ENCODE measurements around the gene ZGPAT. TPM values are rescaled to one million over a fixed set of nuclear protein-coding genes. Genes with fewer than 3 reads are reported as not detected.
A peak's percentile ranks its signal among the peaks of the same experiment; 100 is the strongest.

Gene ZGPAT
- total RNA-seq, 1 donor from 2014 or later = 19.2 TPM

DNA sequence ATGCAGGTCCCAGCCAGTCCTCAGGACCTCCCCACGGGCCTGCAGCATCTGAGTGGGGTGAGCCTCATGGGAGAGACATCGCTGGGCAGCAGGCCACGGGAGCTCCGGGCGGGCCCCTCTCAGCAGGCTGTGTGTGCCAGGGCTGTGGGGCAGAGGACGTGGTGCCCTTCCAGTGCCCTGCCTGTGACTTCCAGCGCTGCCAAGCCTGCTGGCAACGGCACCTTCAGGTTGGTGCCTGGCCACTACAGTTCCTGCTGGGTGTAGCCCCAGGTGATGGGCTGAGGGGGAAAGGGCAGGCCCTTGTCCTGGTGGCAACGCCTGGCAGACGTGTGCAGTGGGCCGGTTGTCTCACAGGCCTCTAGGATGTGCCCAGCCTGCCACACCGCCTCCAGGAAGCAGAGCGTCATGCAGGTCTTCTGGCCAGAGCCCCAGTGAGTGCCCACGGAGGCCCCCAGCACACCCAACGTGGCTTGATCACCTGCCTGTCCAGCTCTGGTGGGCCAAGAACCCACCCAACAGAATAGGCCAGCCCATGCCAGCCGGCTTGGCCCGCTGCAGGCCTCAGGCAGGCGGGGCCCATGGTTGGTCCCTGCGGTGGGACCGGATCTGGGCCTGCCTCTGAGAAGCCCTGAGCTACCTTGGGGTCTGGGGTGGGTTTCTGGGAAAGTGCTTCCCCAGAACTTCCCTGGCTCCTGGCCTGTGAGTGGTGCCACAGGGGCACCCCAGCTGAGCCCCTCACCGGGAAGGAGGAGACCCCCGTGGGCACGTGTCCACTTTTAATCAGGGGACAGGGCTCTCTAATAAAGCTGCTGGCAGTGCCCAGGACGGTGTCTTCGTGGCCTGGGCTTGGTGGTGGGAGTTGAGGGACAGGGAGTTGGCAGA lies 12.2 kb upstream of the ZGPAT start:
- TF ChIP-seq, protein P1, sequence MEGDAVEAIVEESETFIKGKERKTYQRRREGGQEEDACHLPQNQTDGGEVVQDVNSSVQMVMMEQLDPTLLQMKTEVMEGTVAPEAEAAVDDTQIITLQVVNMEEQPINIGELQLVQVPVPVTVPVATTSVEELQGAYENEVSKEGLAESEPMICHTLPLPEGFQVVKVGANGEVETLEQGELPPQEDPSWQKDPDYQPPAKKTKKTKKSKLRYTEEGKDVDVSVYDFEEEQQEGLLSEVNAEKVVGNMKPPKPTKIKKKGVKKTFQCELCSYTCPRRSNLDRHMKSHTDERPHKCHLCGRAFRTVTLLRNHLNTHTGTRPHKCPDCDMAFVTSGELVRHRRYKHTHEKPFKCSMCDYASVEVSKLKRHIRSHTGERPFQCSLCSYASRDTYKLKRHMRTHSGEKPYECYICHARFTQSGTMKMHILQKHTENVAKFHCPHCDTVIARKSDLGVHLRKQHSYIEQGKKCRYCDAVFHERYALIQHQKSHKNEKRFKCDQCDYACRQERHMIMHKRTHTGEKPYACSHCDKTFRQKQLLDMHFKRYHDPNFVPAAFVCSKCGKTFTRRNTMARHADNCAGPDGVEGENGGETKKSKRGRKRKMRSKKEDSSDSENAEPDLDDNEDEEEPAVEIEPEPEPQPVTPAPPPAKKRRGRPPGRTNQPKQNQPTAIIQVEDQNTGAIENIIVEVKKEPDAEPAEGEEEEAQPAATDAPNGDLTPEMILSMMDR (IDR thresholded peaks at IDR 0.05) = no peak
- Mint-ChIP-seq H3K4me1 (ENCODE audit: low read depth) (peaks cover 31% of the 10 kb centered on the region), H3K27ac (ENCODE audit: unreplicated experiment) (no peak overlapping the region), H3K9me3 (ENCODE audit: low read depth) (no peaks in the 10 kb centered on the region), H3K4me3 (ENCODE audit: unreplicated experiment) (no peak overlapping the region), H3K36me3 (ENCODE audit: low read depth) (peaks cover 5% of the 10 kb centered on the region), H3K27me3 (ENCODE audit: low read depth) (no peaks in the 10 kb centered on the region)
- no peak for DNase-seq (ENCODE audit: low spot score)

DNA sequence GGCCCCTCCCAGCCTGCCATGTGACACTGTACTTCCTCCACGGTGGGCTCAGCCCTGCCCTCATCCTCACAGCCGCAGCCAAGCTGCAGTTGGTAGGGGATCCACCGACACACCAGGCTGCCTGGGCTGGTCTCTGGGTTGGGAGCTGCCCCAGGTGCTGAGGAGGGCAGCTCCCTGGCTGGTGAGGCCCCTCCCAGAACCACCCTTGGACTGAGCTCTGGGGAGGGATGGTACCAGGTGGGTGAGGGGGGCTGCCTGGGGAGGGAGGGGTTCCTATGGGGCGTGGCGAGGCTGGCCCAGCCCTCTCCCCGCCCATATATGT lies 11.6 kb upstream of the ZGPAT start:
- H3K4me3 Mint-ChIP-seq (ENCODE audit: unreplicated experiment) = no peak overlapping the region
- no peak for DNase-seq (ENCODE audit: low spot score)

DNA sequence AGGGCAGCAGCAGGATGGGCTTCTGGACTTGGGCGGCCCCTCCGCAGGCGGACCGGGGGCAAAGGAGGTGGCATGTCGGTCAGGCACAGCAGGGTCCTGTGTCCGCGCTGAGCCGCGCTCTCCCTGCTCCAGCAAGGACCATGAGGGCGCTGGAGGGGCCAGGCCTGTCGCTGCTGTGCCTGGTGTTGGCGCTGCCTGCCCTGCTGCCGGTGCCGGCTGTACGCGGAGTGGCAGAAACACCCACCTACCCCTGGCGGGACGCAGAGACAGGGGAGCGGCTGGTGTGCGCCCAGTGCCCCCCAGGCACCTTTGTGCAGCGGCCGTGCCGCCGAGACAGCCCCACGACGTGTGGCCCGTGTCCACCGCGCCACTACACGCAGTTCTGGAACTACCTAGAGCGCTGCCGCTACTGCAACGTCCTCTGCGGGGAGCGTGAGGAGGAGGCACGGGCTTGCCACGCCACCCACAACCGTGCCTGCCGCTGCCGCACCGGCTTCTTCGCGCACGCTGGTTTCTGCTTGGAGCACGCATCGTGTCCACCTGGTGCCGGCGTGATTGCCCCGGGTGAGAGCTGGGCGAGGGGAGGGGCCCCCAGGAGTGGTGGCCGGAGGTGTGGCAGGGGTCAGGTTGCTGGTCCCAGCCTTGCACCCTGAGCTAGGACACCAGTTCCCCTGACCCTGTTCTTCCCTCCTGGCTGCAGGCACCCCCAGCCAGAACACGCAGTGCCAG lies 11.0 kb upstream of the ZGPAT start, which contains the start of gene TNFRSF6B:
TNFRSF6B (plus strand) TSS at position 25 of the 729 bp plus-strand sequence; CDS start at position 141, 116 bp downstream.
- H3K27ac Mint-ChIP-seq (ENCODE audit: unreplicated experiment) = no peak within 1 kb of the TSS
- no peaks in the 10 kb centered on the region for H3K27me3 Mint-ChIP-seq (ENCODE audit: low read depth)
- TF ChIP-seq, protein P1 (IDR thresholded peaks at IDR 0.05) = no peak
- no peaks in the 10 kb centered on the region for H3K9me3 Mint-ChIP-seq (ENCODE audit: low read depth)
- peaks cover 2% of the 10 kb centered on the region for H3K36me3 Mint-ChIP-seq (ENCODE audit: low read depth)
- H3K4me1 Mint-ChIP-seq (ENCODE audit: low read depth) = peaks cover 31% of the 10 kb centered on the region
- no peak for DNase-seq (ENCODE audit: low spot score)
- H3K4me3 Mint-ChIP-seq (ENCODE audit: unreplicated experiment) = no peak within 1 kb of the TSS

More for the DNA sequence above, 11.6 kb upstream of the ZGPAT start:
- H3K9me3 Mint-ChIP-seq (ENCODE audit: low read depth) = no peaks in the 10 kb centered on the region
- TF ChIP-seq, protein P1 (IDR thresholded peaks at IDR 0.05) = no peak
- H3K27ac Mint-ChIP-seq (ENCODE audit: unreplicated experiment) = no peak overlapping the region
- H3K4me1 Mint-ChIP-seq (ENCODE audit: low read depth) = peaks cover 31% of the 10 kb centered on the region
- peaks cover 5% of the 10 kb centered on the region for H3K36me3 Mint-ChIP-seq (ENCODE audit: low read depth)
- no peaks in the 10 kb centered on the region for H3K27me3 Mint-ChIP-seq (ENCODE audit: low read depth)

DNA sequence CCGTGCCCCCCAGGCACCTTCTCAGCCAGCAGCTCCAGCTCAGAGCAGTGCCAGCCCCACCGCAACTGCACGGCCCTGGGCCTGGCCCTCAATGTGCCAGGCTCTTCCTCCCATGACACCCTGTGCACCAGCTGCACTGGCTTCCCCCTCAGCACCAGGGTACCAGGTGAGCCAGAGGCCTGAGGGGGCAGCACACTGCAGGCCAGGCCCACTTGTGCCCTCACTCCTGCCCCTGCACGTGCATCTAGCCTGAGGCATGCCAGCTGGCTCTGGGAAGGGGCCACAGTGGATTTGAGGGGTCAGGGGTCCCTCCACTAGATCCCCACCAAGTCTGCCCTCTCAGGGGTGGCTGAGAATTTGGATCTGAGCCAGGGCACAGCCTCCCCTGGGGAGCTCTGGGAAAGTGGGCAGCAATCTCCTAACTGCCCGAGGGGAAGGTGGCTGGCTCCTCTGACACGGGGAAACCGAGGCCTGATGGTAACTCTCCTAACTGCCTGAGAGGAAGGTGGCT lies 10.4 kb upstream of the ZGPAT start:
- no peak overlapping the region for H3K4me3 Mint-ChIP-seq (ENCODE audit: unreplicated experiment)
- no peaks in the 10 kb centered on the region for H3K27me3 Mint-ChIP-seq (ENCODE audit: low read depth)
- H3K9me3 Mint-ChIP-seq (ENCODE audit: low read depth) = no peaks in the 10 kb centered on the region
- H3K36me3 Mint-ChIP-seq (ENCODE audit: low read depth) = peaks cover 2% of the 10 kb centered on the region
- peaks cover 31% of the 10 kb centered on the region for H3K4me1 Mint-ChIP-seq (ENCODE audit: low read depth)
- no peak overlapping the region for H3K27ac Mint-ChIP-seq (ENCODE audit: unreplicated experiment)
- TF ChIP-seq, protein P1 (IDR thresholded peaks at IDR 0.05) = no peak
- DNase-seq (ENCODE audit: low spot score) = no peak

DNA sequence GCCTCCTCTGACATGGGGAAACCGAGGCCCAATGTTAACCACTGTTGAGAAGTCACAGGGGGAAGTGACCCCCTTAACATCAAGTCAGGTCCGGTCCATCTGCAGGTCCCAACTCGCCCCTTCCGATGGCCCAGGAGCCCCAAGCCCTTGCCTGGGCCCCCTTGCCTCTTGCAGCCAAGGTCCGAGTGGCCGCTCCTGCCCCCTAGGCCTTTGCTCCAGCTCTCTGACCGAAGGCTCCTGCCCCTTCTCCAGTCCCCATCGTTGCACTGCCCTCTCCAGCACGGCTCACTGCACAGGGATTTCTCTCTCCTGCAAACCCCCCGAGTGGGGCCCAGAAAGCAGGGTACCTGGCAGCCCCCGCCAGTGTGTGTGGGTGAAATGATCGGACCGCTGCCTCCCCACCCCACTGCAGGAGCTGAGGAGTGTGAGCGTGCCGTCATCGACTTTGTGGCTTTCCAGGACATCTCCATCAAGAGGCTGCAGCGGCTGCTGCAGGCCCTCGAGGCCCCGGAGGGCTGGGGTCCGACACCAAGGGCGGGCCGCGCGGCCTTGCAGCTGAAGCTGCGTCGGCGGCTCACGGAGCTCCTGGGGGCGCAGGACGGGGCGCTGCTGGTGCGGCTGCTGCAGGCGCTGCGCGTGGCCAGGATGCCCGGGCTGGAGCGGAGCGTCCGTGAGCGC lies 9.8 kb upstream of the ZGPAT start:
- no peak overlapping the region for H3K27ac Mint-ChIP-seq (ENCODE audit: unreplicated experiment)
- H3K9me3 Mint-ChIP-seq (ENCODE audit: low read depth) = no peaks in the 10 kb centered on the region
- TF ChIP-seq, protein P1 (IDR thresholded peaks at IDR 0.05) = no peak
- H3K4me1 Mint-ChIP-seq (ENCODE audit: low read depth) = peaks cover 28% of the 10 kb centered on the region
- no peak overlapping the region for H3K4me3 Mint-ChIP-seq (ENCODE audit: unreplicated experiment)
- peaks cover 2% of the 10 kb centered on the region for H3K36me3 Mint-ChIP-seq (ENCODE audit: low read depth)
- peak; percentile 68 for DNase-seq (ENCODE audit: low spot score)
- H3K27me3 Mint-ChIP-seq (ENCODE audit: low read depth) = no peaks in the 10 kb centered on the region

Measured in chondrocyte (in vitro differentiated cells).